ENCODE results near the gene HEATR5B. TPM values are rescaled to one million over a fixed set of nuclear protein-coding genes. Genes with fewer than 3 reads are reported as not detected.
"Not testable (repeated sequence)": the region's sequence is repeated elsewhere in the genome, so short reads cannot be mapped to it uniquely, and the experiment has no call there.

The HEATR5B gene
- total RNA-seq, 1 donor, result 27.6 TPM

GRCh38 chr2:36993841-36994620 is 90.1 kb downstream of the HEATR5B start:
- TF ChIP-seq CTCF (IDR thresholded peaks at IDR 0.05; ENCODE audit: insufficient read depth, low read depth, low read length), result no peak
- H3K4me3 ChIP-seq (ENCODE audit: low read depth, low read length), result no peak overlapping the region
- DNase-seq (ENCODE audit: low read depth), result no peak

GRCh38 chr2:36988008-36988407 is 96.2 kb downstream of the HEATR5B start:
- no peak for TF ChIP-seq CTCF (IDR thresholded peaks at IDR 0.05; ENCODE audit: insufficient read depth, low read depth, low read length)
- no peak for DNase-seq (ENCODE audit: low read depth)
- no peak overlapping the region for H3K4me3 ChIP-seq (ENCODE audit: low read depth, low read length)

- no peak for DNase-seq (ENCODE audit: low read depth)
- no peak overlapping the region for H3K4me3 ChIP-seq (ENCODE audit: low read depth, low read length)
- TF ChIP-seq CTCF (IDR thresholded peaks at IDR 0.05; ENCODE audit: insufficient read depth, low read depth, low read length), result no peak
Observed at GRCh38 chr2:36982467-36982866, 101.7 kb downstream of the HEATR5B start.

- H3K4me3 ChIP-seq (ENCODE audit: low read depth, low read length), result no peak overlapping the region
- no peak for TF ChIP-seq CTCF (IDR thresholded peaks at IDR 0.05; ENCODE audit: insufficient read depth, low read depth, low read length)
- DNase-seq (ENCODE audit: low read depth), result no peak
Observed at GRCh38 chr2:36981911-36982310, 102.3 kb downstream of the HEATR5B start.

GRCh38 chr2:36979007-36979406 is 105.2 kb downstream of the HEATR5B start:
- H3K4me3 ChIP-seq (ENCODE audit: low read depth, low read length); DNase-seq (ENCODE audit: low read depth): not testable (repeated sequence)

- no peak for TF ChIP-seq CTCF (IDR thresholded peaks at IDR 0.05; ENCODE audit: insufficient read depth, low read depth, low read length)
- DNase-seq (ENCODE audit: low read depth), result no peak
- no peak overlapping the region for H3K4me3 ChIP-seq (ENCODE audit: low read depth, low read length)
Observed at GRCh38 chr2:36976065-36976464, 108.1 kb downstream of the HEATR5B start.

GRCh38 chr2:36975306-36975705 is 108.9 kb downstream of the HEATR5B start:
- no peak for DNase-seq (ENCODE audit: low read depth)
- no peak overlapping the region for H3K4me3 ChIP-seq (ENCODE audit: low read depth, low read length)
- TF ChIP-seq CTCF (IDR thresholded peaks at IDR 0.05; ENCODE audit: insufficient read depth, low read depth, low read length), result no peak

All from fibroblast of villous mesenchyme (primary cell).